ENCODE data around the gene LBX1.

The LBX1 gene

DNA sequence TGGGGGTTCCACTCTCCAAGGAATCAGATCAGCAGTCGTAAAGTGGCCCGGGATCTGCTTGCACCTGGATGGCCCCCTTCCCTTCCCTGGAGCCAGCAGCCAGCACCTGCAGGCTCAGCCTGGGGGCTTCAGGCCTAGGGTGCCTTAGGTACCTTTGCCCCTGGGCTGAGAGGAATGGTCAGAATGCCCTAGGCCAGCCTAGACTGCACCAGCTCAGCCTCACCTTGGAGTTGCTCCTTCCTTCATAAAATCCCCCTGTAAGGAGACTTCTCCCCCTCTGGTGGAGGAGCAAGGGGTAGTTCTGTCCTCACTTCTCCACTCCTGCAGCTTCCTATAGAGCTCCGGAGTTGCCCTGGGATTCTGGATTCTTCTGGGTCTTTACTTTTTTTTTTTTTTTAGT lies 32.4 kb upstream of the LBX1 start:
- H3K27me3 ChIP-seq (replicated peaks; ENCODE audit: control insufficient read depth, insufficient read depth, low read length), result peaks cover 46% of the 10 kb centered on the region
- no peaks in the 10 kb centered on the region for H3K36me3 ChIP-seq (ENCODE audit: control insufficient read depth, insufficient read depth, low read length, severe bottlenecking)
- H3K4me1 ChIP-seq (ENCODE audit: control insufficient read depth, insufficient read depth, low read length), result peaks cover 8% of the 10 kb centered on the region
- H3K9me3 ChIP-seq (ENCODE audit: control insufficient read depth, low read length), result peaks cover 6% of the 10 kb centered on the region
- no peak for DNase-seq (ENCODE audit: low read depth)
- no peak overlapping the region for H3K4me3 ChIP-seq (ENCODE audit: low read length)
- H3K9ac ChIP-seq (ENCODE audit: low read length), result no peak overlapping the region

DNA sequence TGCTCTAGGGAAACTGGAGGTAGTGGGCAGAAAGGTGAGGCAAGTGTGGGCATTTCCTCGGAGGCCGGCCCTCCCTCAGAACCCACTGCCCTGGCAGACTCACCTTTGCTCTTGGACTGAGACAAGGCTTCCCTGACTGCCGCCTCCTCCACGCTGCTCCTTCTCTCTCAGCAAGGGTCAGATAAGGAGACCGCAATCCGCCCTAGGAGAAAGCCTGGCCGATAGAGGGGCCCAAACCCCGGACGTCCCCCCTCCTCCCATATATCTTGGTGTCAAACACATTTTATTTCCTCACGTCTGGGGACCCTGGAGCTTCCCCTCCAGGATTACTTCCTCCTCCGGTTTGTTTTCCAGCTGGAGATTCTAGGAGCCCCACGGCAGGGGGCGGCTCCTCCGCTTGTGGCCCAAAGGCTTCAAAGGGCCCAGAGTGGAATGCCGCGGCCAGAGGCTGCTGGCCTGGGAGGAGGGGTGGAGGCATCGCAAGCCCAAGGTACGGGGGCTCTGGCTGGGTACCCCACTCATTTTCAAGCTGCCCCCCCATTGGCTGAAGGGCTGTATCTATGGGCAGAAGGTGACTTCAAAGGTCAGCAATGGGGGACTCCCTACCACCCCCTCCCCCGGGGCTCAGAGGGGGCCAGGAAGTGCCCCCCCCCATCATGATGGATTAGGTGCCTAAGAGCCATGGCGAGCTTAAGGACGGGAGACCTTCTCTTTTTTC lies 31.7 kb upstream of the LBX1 start:
- Histone ChIP-seq H3K36me3 (ENCODE audit: control insufficient read depth, insufficient read depth, low read length, severe bottlenecking) (no peaks in the 10 kb centered on the region), H3K9ac (ENCODE audit: low read length) (no peak overlapping the region), H3K4me3 (ENCODE audit: low read length) (no peak overlapping the region), H3K9me3 (ENCODE audit: control insufficient read depth, low read length) (peaks cover 6% of the 10 kb centered on the region), H3K27me3 (replicated peaks; ENCODE audit: control insufficient read depth, insufficient read depth, low read length) (peaks cover 51% of the 10 kb centered on the region), H3K4me1 (ENCODE audit: control insufficient read depth, insufficient read depth, low read length) (peaks cover 8% of the 10 kb centered on the region)
- DNase-seq (ENCODE audit: low read depth), result no peak

DNA sequence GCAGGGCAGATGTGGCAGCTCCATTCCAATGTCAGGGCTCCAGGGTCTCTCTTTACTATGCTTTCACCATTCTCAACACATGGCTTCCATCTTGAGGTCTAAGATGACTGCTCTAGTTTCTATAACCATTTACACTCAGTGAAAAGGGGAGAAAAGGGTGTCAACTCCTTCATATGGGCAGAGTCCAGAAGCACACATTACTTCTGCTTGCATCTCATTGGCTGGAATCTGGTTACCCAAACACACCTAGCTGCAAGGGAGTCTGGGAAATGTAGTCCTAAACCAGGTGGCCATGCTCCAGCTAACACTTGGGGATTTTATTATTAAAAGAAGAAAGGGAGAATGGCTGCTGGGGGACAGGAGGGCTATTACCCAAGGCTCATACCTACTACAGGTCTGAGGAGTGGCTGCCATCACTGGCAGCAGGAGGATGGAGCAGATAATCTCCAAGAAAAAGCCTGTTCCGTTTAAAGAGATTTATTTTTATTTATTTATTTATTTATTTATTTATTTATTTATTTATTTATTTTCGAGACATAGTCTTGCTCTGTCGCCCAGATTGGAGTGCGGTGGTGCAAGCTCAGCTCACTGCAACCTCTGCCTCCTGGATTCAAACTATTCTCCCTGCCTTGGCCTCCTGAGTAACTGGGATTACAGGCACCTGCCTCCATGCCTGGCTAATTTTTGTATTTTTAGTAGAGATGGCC lies 29.1 kb upstream of the LBX1 start:
- Histone ChIP-seq H3K9ac (ENCODE audit: low read length) (no peak overlapping the region), H3K36me3 (ENCODE audit: control insufficient read depth, insufficient read depth, low read length, severe bottlenecking) (no peaks in the 10 kb centered on the region), H3K9me3 (ENCODE audit: control insufficient read depth, low read length) (peaks cover 6% of the 10 kb centered on the region), H3K4me1 (ENCODE audit: control insufficient read depth, insufficient read depth, low read length) (peaks cover 5% of the 10 kb centered on the region), H3K27me3 (replicated peaks; ENCODE audit: control insufficient read depth, insufficient read depth, low read length) (peaks cover 61% of the 10 kb centered on the region), H3K4me3 (ENCODE audit: low read length) (no peak overlapping the region)
- no peak for DNase-seq (ENCODE audit: low read depth)

DNA sequence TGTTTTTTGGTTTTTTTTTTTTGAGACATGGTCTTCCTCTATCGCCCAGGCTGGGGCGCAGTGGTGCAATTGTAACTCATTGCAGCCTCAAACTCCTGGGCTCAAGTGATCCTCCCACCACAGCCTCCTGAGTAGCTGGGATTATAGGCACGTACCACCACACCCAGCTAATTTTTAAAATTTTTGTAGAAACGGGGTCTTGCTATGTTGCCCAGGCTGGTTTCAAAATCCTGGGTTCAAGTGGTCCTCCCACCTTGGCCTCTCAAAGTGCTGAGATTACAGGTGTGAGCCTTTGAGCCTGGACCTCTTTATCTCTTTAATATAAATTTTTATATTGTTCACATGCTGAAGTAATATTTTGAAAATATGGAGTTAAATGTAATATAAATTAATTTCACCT lies 28.2 kb upstream of the LBX1 start:
- no peak overlapping the region for H3K4me3 ChIP-seq (ENCODE audit: low read length)
- peaks cover 58% of the 10 kb centered on the region for H3K27me3 ChIP-seq (replicated peaks; ENCODE audit: control insufficient read depth, insufficient read depth, low read length)
- H3K9me3 ChIP-seq (ENCODE audit: control insufficient read depth, low read length), result peaks cover 6% of the 10 kb centered on the region
- H3K4me1 ChIP-seq (ENCODE audit: control insufficient read depth, insufficient read depth, low read length), result no peaks in the 10 kb centered on the region
- no peaks in the 10 kb centered on the region for H3K36me3 ChIP-seq (ENCODE audit: control insufficient read depth, insufficient read depth, low read length, severe bottlenecking)
- H3K9ac ChIP-seq (ENCODE audit: low read length), result no peak overlapping the region
- no peak for DNase-seq (ENCODE audit: low read depth)

DNA sequence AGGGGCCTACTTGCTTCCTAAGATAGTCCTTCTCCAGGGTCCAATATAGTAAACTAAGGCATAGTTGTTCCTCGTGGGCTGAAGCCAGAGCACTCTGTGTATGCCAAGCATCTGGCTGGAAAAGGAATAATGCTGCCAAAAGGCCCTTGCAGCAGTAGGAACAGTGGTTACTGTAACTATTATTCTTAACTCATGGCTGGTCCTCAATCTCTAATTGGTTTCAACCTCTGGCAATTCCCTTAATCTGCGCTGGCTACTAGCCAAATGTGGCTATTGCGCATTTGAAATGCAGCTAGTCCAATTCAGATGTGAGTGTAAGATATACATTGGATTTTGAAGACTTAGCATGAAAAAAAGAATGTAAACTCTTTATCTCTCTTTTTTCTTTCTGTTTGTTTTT lies 27.8 kb upstream of the LBX1 start:
- H3K36me3 ChIP-seq (ENCODE audit: control insufficient read depth, insufficient read depth, low read length, severe bottlenecking), result no peaks in the 10 kb centered on the region
- H3K9me3 ChIP-seq (ENCODE audit: control insufficient read depth, low read length), result peaks cover 6% of the 10 kb centered on the region
- H3K4me3 ChIP-seq (ENCODE audit: low read length), result no peak overlapping the region
- H3K9ac ChIP-seq (ENCODE audit: low read length), result no peak overlapping the region
- no peak for DNase-seq (ENCODE audit: low read depth)
- peaks cover 58% of the 10 kb centered on the region for H3K27me3 ChIP-seq (replicated peaks; ENCODE audit: control insufficient read depth, insufficient read depth, low read length)
- H3K4me1 ChIP-seq (ENCODE audit: control insufficient read depth, insufficient read depth, low read length), result no peaks in the 10 kb centered on the region

DNA sequence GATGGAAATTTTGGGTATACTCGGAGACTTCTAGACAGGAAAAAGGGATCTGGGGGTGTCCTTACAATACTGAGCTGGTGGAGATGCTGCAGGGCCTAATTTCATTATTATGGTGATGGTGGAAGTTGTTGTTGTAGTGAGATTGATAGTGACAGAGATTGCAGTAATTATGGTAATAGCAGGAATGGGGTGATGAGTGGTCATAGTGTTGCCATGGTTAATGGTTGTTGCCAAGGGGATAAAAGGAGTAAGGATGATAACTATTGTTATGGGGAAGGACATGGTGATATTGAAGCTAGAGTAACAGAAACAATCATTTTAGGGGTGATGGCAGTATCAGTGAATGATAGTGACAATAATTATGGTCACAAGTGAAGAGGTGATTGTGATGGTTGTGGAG lies 27.1 kb upstream of the LBX1 start:
- Histone ChIP-seq H3K4me1 (ENCODE audit: control insufficient read depth, insufficient read depth, low read length) (no peaks in the 10 kb centered on the region), H3K9ac (ENCODE audit: low read length) (no peak overlapping the region), H3K4me3 (ENCODE audit: low read length) (no peak overlapping the region), H3K27me3 (replicated peaks; ENCODE audit: control insufficient read depth, insufficient read depth, low read length) (peaks cover 57% of the 10 kb centered on the region), H3K36me3 (ENCODE audit: control insufficient read depth, insufficient read depth, low read length, severe bottlenecking) (no peaks in the 10 kb centered on the region), H3K9me3 (ENCODE audit: control insufficient read depth, low read length) (peaks cover 6% of the 10 kb centered on the region)
- no peak for DNase-seq (ENCODE audit: low read depth)

DNA sequence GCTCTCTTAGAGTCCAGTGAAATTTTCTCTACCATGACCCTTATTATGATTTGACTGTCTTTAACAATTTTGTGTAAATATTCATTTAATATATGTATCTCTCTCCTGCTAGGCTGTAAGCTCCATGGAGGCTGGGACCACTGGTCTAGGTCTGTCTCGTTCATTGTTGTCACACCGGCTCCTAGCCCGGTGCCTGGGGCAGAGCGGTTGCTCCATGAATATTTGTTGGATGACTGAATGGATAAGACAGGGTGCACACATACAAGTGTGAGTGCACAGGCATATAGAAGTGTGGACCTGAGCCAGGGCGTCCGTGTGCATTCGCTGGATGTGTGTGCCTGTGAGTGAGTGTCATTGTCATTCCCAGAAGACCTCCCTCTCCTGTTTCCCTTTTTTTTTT lies 20.9 kb upstream of the LBX1 start:
- Histone ChIP-seq H3K27me3 (replicated peaks; ENCODE audit: control insufficient read depth, insufficient read depth, low read length) (peaks cover 73% of the 10 kb centered on the region), H3K9me3 (ENCODE audit: control insufficient read depth, low read length) (no peaks in the 10 kb centered on the region)

DNA sequence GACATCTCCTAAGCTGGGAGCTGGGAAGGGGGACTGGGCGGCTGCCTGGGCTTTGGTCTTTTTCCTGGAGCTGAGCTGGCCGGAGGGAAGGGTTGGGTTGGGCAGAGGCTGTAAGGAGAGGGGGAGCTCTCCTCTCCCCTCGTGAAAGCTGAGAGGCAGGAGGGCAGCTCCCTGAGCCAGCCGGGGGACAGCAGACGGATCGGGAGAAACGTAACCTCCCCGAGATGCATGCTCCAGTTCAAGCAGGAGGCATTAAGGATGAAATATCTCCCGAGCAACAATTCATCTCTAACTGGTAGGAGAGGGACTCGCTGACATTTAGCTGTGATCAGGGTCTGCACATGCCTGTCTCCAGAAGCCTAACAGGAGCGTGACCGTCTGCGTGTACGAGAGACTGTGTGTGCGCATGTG lies 19.9 kb upstream of the LBX1 start:
- peaks cover 63% of the 10 kb centered on the region for H3K27me3 ChIP-seq (replicated peaks; ENCODE audit: control insufficient read depth, insufficient read depth, low read length)
- no peak for DNase-seq (ENCODE audit: low read depth)
- no peaks in the 10 kb centered on the region for H3K36me3 ChIP-seq (ENCODE audit: control insufficient read depth, insufficient read depth, low read length, severe bottlenecking)
- peaks cover 8% of the 10 kb centered on the region for H3K4me1 ChIP-seq (ENCODE audit: control insufficient read depth, insufficient read depth, low read length)
- H3K9me3 ChIP-seq (ENCODE audit: control insufficient read depth, low read length), result no peaks in the 10 kb centered on the region
- H3K9ac ChIP-seq (ENCODE audit: low read length), result no peak overlapping the region
- no peak overlapping the region for H3K4me3 ChIP-seq (ENCODE audit: low read length)

More for the DNA sequence above, 20.9 kb upstream of the LBX1 start:
- Histone ChIP-seq H3K4me1 (ENCODE audit: control insufficient read depth, insufficient read depth, low read length) (no peaks in the 10 kb centered on the region), H3K36me3 (ENCODE audit: control insufficient read depth, insufficient read depth, low read length, severe bottlenecking) (no peaks in the 10 kb centered on the region), H3K9ac (ENCODE audit: low read length) (no peak overlapping the region), H3K4me3 (ENCODE audit: low read length) (no peak overlapping the region)
- DNase-seq (ENCODE audit: low read depth), result no peak

DNA sequence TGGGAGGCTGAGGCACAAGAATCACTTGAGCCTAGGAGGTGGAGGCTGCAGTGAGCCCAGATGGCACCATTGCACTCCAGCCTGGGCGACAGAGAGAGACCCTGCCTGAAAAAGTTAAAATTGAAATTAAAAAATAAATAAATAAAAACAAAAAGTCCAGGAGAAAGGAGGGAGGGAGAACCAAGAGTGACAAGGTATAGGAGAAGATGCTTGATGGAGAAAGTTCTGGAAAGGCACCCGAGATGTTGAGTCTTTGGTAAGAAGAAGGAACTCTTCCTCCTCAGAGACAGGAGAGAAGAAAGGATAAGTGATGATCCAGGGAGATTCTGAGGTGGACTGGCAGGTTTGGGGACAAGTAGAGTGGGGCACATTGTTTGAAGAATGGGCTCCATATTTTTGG lies 17.4 kb upstream of the LBX1 start:
- H3K9me3 ChIP-seq (ENCODE audit: control insufficient read depth, low read length), result no peaks in the 10 kb centered on the region
- H3K36me3 ChIP-seq (ENCODE audit: control insufficient read depth, insufficient read depth, low read length, severe bottlenecking), result no peaks in the 10 kb centered on the region
- peaks cover 28% of the 10 kb centered on the region for H3K4me1 ChIP-seq (ENCODE audit: control insufficient read depth, insufficient read depth, low read length)
- no peak for DNase-seq (ENCODE audit: low read depth)
- no peak overlapping the region for H3K9ac ChIP-seq (ENCODE audit: low read length)
- H3K27me3 ChIP-seq (replicated peaks; ENCODE audit: control insufficient read depth, insufficient read depth, low read length), result peaks cover 43% of the 10 kb centered on the region
- no peak overlapping the region for H3K4me3 ChIP-seq (ENCODE audit: low read length)

DNA sequence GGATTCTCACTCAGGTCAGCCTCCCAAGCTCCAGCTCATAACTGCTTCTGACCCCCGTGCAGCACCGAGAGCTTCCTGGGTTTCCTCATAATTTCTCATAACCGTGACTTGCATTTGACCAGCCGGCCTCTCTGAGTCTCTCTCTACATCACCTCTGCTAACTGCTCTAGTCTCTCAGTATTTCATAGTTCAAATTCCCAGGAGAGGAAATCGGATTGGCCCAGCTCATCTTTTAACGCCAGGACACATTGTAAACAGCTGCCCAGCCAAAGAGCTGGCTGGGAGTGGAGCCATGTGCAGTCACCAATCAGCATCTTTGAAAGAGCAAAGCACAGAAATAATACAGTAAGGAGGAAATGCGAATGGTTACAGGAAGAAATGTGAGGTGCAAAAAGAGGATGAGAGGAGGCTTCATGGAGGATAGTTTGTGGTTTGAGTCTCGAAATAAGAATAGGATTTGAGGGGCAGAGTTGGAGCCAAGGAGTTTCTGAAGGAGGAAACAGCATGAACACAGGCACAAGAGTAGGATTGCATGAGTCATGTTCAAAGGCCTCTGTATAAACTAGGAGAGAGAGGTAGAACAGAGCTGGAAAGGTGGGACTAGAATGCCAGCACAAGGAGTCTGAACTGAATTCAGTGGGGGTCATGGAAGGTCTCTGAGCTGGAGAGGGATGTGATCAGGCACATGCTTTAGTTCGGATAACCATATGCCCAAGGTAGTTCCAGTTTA lies 15.2 kb upstream of the LBX1 start:
- no peak overlapping the region for H3K9ac ChIP-seq (ENCODE audit: low read length)
- no peaks in the 10 kb centered on the region for H3K9me3 ChIP-seq (ENCODE audit: control insufficient read depth, low read length)
- H3K36me3 ChIP-seq (ENCODE audit: control insufficient read depth, insufficient read depth, low read length, severe bottlenecking), result no peaks in the 10 kb centered on the region
- H3K4me3 ChIP-seq (ENCODE audit: low read length), result peak overlapping the region; percentile 1
- no peak for DNase-seq (ENCODE audit: low read depth)
- H3K4me1 ChIP-seq (ENCODE audit: control insufficient read depth, insufficient read depth, low read length), result peaks cover 28% of the 10 kb centered on the region
- peaks cover 43% of the 10 kb centered on the region for H3K27me3 ChIP-seq (replicated peaks; ENCODE audit: control insufficient read depth, insufficient read depth, low read length)
